ENCODE data around the gene FAM171A2.
"Not testable (repeated sequence)": the region's sequence is repeated elsewhere in the genome, so short reads cannot be mapped to it uniquely, and the experiment has no call there.

DNA sequence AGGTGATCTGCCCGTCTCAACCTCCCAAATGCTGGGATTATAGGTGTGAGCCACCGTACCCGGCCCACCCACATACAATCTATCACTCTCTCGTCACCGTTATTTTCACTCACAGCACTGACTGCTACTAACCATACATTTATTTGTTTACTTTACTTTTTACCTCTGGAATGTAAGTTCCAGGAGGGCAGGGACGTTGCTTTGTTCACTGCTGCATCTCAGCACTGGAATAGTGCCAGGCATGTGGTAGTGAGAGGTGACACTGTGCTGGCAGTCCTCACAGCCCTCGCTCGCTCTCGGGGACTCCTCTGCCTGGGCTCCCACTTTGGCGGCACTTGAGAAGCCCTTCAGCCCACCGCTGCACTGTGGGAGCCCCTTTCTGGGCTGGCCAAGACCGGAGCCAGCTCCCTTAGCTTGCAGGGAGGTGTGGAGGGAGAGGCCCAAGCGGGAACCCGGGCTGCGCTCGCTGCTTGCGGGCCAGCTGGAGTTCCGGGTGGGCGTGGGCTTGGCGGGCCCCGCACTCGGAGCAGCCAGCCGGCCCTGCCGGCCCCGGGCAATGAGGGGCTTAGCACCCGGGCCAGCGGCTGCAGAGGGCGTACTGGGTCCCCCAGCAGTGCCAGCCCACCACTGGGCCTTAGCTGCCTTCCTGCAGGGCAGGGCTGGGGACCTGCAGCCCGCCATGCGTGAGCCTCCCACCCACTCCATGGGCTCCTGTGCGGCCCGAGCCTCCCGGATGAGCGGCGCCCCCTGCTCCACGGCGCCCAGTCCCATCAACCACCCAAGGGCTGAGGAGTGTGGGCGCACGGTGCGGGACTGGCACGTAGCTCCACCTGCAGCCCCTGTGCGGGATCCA lies 5.0 kb upstream of the FAM171A2 start:
- TF ChIP-seq CTCF (IDR thresholded peaks at IDR 0.05 in 4 of 5, conservative IDR thresholded peaks at IDR 0.05 in 1 of 5); POLR2A (IDR thresholded peaks at IDR 0.05): not testable (repeated sequence)

Measured in gastrocnemius medialis (tissue), 4 donors.